NB4 (cell line): ENCODE results near the gene DNAJC5.

Source experiments
- DNase-seq: peaks from one replicate; pipeline ENCODE4 v3.0.0; 2010; ENCODE audit warnings: low read depth
- H3K4me3 ChIP-seq: one replicate; pipeline ENCODE4 v1.5.1; 2011; ENCODE audit warnings: mild to moderate bottlenecking, low read depth, low read length, moderate library complexity
- CTCF ChIP-seq: IDR thresholded peaks from one replicate; pipeline ENCODE4 v1.5.1; 2012; ENCODE audit warnings: low read depth, low read length
- MYC ChIP-seq: IDR thresholded peaks from 2 replicates; pipeline ENCODE4 v1.6.1; 2011; ENCODE audit warnings: low read depth, low read length
- POLR2A ChIP-seq: IDR thresholded peaks from 2 replicates; pipeline ENCODE4 v1.6.1; 2011; ENCODE audit warnings: mild to moderate bottlenecking; ENCODE audit not compliant: insufficient read length; ENCODE audit errors: extremely low read depth
- TF ChIP-seq, protein P1 (sequence below): IDR thresholded peaks from 2 replicates; pipeline ENCODE4 v1.6.1; 2011; ENCODE audit warnings: low read depth, low read length

DNAJC5 gene

GRCh38 chr20:63892402-63892801, 2.5 kb upstream of the DNAJC5 start:
- no peak for DNase-seq
- TF ChIP-seq POLR2A, result no peak
- TF ChIP-seq CTCF, result no peak
- no peak for TF ChIP-seq MYC
- TF ChIP-seq, protein P1, sequence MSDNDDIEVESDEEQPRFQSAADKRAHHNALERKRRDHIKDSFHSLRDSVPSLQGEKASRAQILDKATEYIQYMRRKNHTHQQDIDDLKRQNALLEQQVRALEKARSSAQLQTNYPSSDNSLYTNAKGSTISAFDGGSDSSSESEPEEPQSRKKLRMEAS, result no peak
- H3K4me3 ChIP-seq, result no peak overlapping the region

DNA sequence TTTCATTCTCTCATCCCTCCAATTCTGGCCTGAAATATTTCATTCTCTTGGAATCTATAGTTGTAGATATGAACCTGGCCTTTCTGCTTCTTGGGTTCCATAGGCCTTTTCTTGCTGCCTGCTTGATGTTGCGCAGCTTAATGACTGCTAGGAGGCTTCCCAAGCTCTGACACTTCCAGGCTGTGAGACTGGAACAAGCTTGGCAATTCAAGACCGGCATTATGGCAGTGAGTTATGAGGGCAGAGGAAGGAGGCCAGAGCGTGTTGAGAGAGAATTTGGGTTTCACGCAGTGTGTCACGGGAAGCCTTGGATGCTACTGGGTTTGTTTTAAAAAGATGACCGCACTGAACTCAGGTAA, 948 bp upstream of the DNAJC5 start:
- DNase-seq, result no peak

GRCh38 chr20:63895202-63895951, 451 bp downstream of the DNAJC5 start:
- TF ChIP-seq MYC (no peak), CTCF (no peak)
- DNase-seq, result no peak
- peak overlapping the region; percentile 78 for H3K4me3 ChIP-seq

More for the DNA sequence above, 948 bp upstream of the DNAJC5 start:
- no peak overlapping the region for H3K4me3 ChIP-seq
- TF ChIP-seq, protein P1, result no peak
- TF ChIP-seq MYC, result no peak
- no peak for TF ChIP-seq CTCF
- TF ChIP-seq POLR2A, result no peak

GRCh38 chr20:63895952-63896263, 982 bp downstream of the DNAJC5 start:
- TF ChIP-seq MYC (no peak), CTCF (no peak), POLR2A (no peak)
- TF ChIP-seq, protein P1, result no peak
- peak; percentile 53 for DNase-seq
- peak overlapping the region; percentile 78 for H3K4me3 ChIP-seq

DNA sequence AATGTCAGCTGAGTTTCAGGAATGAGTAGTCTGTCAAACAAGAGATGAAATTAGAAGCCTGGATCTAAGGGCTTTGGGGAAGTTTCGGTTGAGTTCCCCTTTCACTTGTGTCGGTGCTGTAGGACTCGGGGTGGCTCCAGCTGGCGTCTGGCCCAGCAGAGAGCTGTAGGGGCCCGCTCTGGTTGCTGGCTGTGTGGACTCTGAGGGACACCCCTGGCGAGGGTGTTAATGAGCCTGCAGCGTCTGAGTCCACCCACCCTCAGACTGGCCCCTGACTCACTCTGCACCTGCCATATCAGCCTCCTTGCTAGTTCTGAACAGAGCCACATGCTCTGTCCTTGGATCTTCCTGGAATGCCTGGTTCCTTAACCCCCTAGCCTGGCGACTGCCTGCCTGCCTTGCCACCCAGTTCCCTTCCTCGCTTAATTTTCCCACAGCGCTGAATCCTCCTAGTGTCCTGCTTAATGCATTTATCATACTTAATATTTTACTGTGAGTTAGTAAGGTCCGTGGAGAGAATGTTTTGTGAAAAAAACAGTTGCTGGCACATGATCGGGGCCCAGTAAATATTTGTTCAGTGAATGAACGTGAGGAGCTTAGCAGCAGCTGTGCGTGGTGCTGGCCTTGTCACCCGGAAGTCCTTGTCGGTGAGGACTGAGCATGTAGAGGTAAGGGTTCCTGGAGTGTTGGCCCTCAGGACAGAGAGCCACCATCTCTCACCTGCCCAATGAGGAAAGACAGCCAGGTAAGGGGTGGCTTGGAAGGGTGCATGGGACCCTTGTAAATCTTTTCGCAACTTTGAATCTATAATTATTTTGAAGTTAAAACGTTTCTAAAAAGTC, 1.6 kb downstream of the DNAJC5 start:
- DNase-seq, result peak; percentile 87
- TF ChIP-seq CTCF (no peak), POLR2A (no peak), MYC (peak; percentile 24)
- TF ChIP-seq, protein P1, result peak; percentile 40; the same call in 1 of the 2 replicates
- H3K4me3 ChIP-seq, result peak overlapping the region; percentile 78

DNA sequence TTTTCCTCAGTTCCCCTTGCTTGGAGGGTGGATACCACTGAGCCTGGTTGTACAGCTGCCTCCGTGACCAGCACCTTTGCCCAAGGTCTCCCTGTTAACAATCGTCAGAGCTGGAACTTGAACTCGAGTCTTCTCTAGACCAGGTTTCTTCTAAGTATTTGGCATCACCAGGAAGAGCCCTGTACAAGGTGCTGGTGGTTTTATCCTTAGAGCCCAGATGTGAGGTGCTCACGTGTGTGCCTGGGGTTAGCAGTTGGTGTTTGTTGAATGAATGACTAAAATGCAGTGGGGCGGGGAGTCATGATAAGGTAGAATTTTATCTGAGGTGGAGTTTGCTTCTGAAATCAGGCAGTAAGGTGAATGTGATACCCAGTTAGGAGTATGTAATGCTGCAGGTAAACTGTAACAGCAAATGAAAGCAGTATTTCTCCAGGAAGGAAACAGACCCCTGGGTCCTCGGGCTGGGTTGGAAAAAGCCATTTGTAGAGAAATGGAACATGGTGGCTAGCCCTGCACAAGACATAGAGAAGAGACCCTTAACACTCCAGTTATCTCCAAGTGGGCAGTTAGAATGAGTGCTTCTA, 3.1 kb downstream of the DNAJC5 start:
- no peak overlapping the region for H3K4me3 ChIP-seq
- peak; percentile 2 for DNase-seq
- TF ChIP-seq CTCF (no peak), MYC (no peak), POLR2A (no peak)
- TF ChIP-seq, protein P1, result no peak
